ENCODE measurements around the gene VRK3. TPM values are rescaled to one million over a fixed set of nuclear protein-coding genes. Genes with fewer than 3 reads are reported as not detected.

VRK3 gene
- total RNA-seq, 1 experiment from 2014 or later: 44.4 TPM

GRCh38 chr19:50022823-50023222 is 2.3 kb downstream of the VRK3 start:
- Histone ChIP-seq H3K27ac (ENCODE audit: low read depth, low read length, poor library complexity, severe bottlenecking) (no peak overlapping the region), H3K36me3 (ENCODE audit: insufficient read depth, low read length, poor library complexity, severe bottlenecking) (no peaks in the 10 kb centered on the region), H3K27me3 (replicated peaks; ENCODE audit: insufficient read depth, low read depth, low read length, poor library complexity) (no peaks in the 10 kb centered on the region), H3K9me3 (ENCODE audit: low read depth, low read length, poor library complexity, severe bottlenecking) (no peaks in the 10 kb centered on the region), H3K4me3 (ENCODE audit: low read depth, low read length, poor library complexity, severe bottlenecking) (no peak overlapping the region), H3K4me1 (ENCODE audit: insufficient read depth, low read length, poor library complexity, severe bottlenecking) (no peaks in the 10 kb centered on the region)
- intact Hi-C loops (cut with micrococcal nuclease; ENCODE audit: unreplicated experiment): no loop called here
- no peak for TF ChIP-seq EZH2 (IDR thresholded peaks at IDR 0.05; ENCODE audit: borderline replicate concordance, low read depth, low read length, poor library complexity, severe bottlenecking)
- no peak for TF ChIP-seq CTCF (conservative IDR thresholded peaks at IDR 0.05; ENCODE audit: low read depth, low read length)
- ChIA-PET CTCF (no interaction called here), POLR2A (ENCODE audit: low non-redundant PET) (no interaction called here)
- BruUV-seq (replicated peaks): no TSS peak
- DNase-seq (ENCODE audit: low spot score): no peak

GRCh38 chr19:50020481-50020880 is 4.7 kb downstream of the VRK3 start:
- no peak for DNase-seq (ENCODE audit: low spot score)
- peaks cover 12% of the 10 kb centered on the region for H3K36me3 ChIP-seq (ENCODE audit: insufficient read depth, low read length, poor library complexity, severe bottlenecking)
- intact Hi-C loops (cut with micrococcal nuclease; ENCODE audit: unreplicated experiment): no loop called here
- ChIA-PET CTCF (no interaction called here), POLR2A (ENCODE audit: low non-redundant PET) (no interaction called here)
- no peak for TF ChIP-seq EZH2 (IDR thresholded peaks at IDR 0.05; ENCODE audit: borderline replicate concordance, low read depth, low read length, poor library complexity, severe bottlenecking)
- no peak for TF ChIP-seq CTCF (conservative IDR thresholded peaks at IDR 0.05; ENCODE audit: low read depth, low read length)
- H3K27me3 ChIP-seq (replicated peaks; ENCODE audit: insufficient read depth, low read depth, low read length, poor library complexity): no peaks in the 10 kb centered on the region
- H3K4me1 ChIP-seq (ENCODE audit: insufficient read depth, low read length, poor library complexity, severe bottlenecking): no peaks in the 10 kb centered on the region
- BruUV-seq (replicated peaks): no TSS peak
- H3K9me3 ChIP-seq (ENCODE audit: low read depth, low read length, poor library complexity, severe bottlenecking): no peaks in the 10 kb centered on the region
- H3K4me3 ChIP-seq (ENCODE audit: low read depth, low read length, poor library complexity, severe bottlenecking): no peak overlapping the region
- H3K27ac ChIP-seq (ENCODE audit: low read depth, low read length, poor library complexity, severe bottlenecking): no peak overlapping the region

- CTCF ChIA-PET: no interaction called here
- Histone ChIP-seq H3K27me3 (replicated peaks; ENCODE audit: insufficient read depth, low read depth, low read length, poor library complexity) (no peaks in the 10 kb centered on the region), H3K9me3 (ENCODE audit: low read depth, low read length, poor library complexity, severe bottlenecking) (no peaks in the 10 kb centered on the region), H3K4me1 (ENCODE audit: insufficient read depth, low read length, poor library complexity, severe bottlenecking) (no peaks in the 10 kb centered on the region), H3K27ac (ENCODE audit: low read depth, low read length, poor library complexity, severe bottlenecking) (no peak overlapping the region), H3K36me3 (ENCODE audit: insufficient read depth, low read length, poor library complexity, severe bottlenecking) (peaks cover 18% of the 10 kb centered on the region), H3K4me3 (ENCODE audit: low read depth, low read length, poor library complexity, severe bottlenecking) (no peak overlapping the region)
- DNase-seq (ENCODE audit: low spot score): no peak
- no TSS peak for BruUV-seq (replicated peaks)
- no peak for TF ChIP-seq CTCF (conservative IDR thresholded peaks at IDR 0.05; ENCODE audit: low read depth, low read length)
- no peak for TF ChIP-seq EZH2 (IDR thresholded peaks at IDR 0.05; ENCODE audit: borderline replicate concordance, low read depth, low read length, poor library complexity, severe bottlenecking)
- POLR2A ChIA-PET (ENCODE audit: low non-redundant PET): no interaction called here
- intact Hi-C loops (cut with micrococcal nuclease; ENCODE audit: unreplicated experiment): no loop called here
These were observed 8.9 kb downstream of the VRK3 start for GRCh38 chr19:50016225-50016807.

Data from A673 (cell line).